Measurements from ENCODE around the gene GOLGA6L2.
"Not testable (repeated sequence)": the region's sequence is repeated elsewhere in the genome, so short reads cannot be mapped to it uniquely, and the experiment has no call there.

GOLGA6L2 gene

DNA sequence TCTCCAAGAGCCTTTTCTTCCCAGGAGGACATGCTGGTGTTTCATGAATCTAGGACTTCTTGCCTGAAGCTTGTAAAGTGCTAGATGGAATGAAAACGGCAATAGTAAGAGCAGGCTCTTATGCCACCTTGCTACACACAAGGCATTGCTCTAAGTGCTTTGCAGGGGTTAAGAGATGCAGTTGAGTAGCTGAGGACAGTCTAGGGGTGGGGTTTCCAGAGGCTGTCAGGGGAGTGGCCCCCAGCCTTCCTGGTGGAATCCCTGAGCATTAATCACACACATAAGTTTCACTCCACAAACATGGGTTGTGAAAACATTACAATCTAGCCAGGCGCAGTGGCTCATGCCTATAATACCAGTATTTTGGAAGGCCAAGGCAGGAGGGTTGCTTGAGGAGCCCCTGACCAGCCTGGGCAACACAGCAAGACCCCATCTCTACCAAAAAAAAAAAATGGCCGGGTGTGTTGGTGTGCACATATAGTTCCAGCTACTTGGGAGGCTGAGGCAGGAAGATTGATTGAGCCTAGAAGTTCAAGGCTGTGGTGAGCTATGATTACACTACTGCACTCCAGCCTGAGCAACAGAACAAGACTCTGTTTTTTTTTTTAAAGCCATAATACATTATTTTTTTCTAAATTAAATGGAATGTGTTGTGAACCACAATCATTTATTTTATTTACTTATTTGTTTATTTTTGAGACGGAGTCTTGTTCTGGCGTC lies 34.0 kb downstream of the GOLGA6L2 start:
- not testable (repeated sequence) for H3K27me3 Mint-ChIP-seq, H3K27ac Mint-ChIP-seq, H3K9me3 Mint-ChIP-seq, ATAC-seq, H3K36me3 Mint-ChIP-seq, H3K4me3 Mint-ChIP-seq, H3K4me1 Mint-ChIP-seq

DNA sequence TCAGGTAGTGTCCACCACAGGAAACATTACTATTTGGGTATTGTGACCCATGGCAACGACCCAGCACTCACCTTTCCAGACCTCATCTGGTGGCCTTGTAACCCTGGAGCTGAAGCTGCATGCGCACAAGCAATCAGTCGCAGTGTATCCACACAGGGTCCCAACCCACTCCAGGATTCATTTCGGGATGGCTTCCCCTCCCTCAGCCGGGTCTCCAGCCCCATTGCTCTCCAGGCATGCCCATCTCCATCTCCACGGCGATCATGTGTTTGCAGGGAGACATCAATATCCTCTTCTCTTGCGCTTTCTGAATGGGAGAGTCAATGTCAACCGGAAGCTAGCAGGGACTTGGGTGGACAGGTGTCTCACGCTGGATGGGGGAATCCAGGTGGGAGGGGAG lies 35.2 kb downstream of the GOLGA6L2 start:
- Mint-ChIP-seq H3K4me3 (no peak overlapping the region), H3K36me3 (no peaks in the 10 kb centered on the region), H3K27me3 (no peaks in the 10 kb centered on the region), H3K4me1 (no peaks in the 10 kb centered on the region), H3K27ac (no peak overlapping the region), H3K9me3 (peaks cover 2% of the 10 kb centered on the region)
- no peak for ATAC-seq

DNA sequence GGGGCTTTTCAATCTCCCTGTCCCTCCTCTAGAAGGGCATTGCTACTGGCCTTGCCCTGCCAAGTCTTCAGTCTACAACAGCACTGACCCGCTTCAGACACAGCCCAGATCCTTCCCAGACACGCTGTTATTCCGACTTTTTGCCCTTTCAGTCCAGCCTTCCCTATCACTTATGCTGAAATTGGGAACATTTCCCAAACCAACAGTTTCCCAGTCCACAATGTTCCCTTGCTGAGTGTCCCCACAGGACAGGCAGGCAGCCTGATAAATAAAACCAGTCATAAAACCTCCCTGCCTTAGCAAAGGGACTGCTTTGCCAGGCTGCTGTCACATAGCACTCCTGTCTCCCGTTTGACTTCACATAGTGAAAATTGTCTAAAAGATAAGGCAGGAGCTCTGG lies 43.5 kb downstream of the GOLGA6L2 start:
- Mint-ChIP-seq H3K4me3 (no peak overlapping the region), H3K27me3 (peaks cover 16% of the 10 kb centered on the region), H3K9me3 (no peaks in the 10 kb centered on the region), H3K27ac (no peak overlapping the region), H3K36me3 (no peaks in the 10 kb centered on the region), H3K4me1 (no peaks in the 10 kb centered on the region)
- no peak for ATAC-seq

DNA sequence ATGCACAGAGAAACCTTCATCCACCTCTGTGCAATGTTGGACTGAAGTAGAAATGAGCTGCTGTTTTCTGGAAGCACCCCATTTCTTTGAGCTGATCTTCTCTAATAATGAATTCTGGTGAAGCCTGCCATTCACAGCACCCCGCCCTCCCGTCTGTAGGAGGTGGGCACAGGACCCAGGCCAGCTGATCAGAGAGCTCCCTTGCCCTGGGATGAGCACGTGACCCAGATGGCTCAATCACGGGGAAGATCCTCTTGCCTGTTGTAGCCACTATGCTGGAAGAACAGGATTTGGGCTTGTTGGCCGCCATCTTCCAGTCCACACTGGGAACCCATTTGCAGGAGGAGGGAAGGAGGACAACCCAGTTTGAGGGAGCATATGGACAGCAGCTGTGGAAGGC lies 44.5 kb downstream of the GOLGA6L2 start:
- Mint-ChIP-seq H3K27ac (no peak overlapping the region), H3K9me3 (no peaks in the 10 kb centered on the region), H3K4me3 (no peak overlapping the region), H3K27me3 (peaks cover 23% of the 10 kb centered on the region), H3K36me3 (no peaks in the 10 kb centered on the region), H3K4me1 (no peaks in the 10 kb centered on the region)
- no peak for ATAC-seq

DNA sequence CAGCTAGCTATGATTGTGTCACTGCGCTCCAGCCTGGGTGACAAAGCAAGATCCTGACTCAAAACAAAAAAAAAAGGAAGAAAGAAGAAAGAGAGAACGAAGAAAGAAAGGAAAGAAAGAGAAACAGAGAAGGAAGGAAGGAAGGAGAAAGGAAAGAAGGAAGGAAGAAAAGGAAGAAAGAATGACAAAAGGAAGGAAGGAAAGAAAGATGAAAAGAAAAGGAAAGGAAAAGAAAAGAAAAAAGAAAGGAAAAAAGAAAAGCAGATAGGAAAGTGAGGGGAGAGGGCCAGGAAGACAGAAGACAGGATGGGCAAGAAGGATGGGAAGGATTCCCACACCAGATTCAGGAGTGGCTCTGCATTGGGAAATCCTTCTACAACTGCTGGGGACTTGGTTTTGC lies 44.9 kb downstream of the GOLGA6L2 start:
- Mint-ChIP-seq H3K4me1 (no peaks in the 10 kb centered on the region), H3K9me3 (no peaks in the 10 kb centered on the region), H3K27ac (no peak overlapping the region), H3K36me3 (no peaks in the 10 kb centered on the region), H3K27me3 (peaks cover 23% of the 10 kb centered on the region), H3K4me3 (no peak overlapping the region)
- no peak for ATAC-seq

DNA sequence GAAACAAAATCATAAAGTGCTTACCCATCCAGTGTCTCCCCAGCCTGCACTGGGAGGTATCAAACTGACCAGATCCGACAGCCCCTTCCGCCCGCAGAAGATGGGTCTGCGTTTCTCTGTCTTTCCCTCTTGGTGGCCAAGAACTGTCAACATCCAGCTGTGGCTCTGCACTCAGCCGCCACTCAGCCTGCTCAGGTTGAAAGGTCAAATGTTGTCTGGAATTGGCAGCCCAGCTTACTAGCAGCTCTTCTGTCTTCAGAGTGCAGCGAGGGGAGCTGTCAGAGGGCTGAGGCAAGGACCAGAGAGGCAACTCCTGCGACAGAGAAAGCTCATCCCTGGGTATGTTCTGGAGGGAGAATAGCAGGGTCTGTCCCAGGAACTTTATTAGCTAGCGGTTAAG lies 45.4 kb downstream of the GOLGA6L2 start:
- Mint-ChIP-seq H3K27ac (no peak overlapping the region), H3K27me3 (peaks cover 23% of the 10 kb centered on the region), H3K4me1 (no peaks in the 10 kb centered on the region), H3K4me3 (no peak overlapping the region), H3K9me3 (no peaks in the 10 kb centered on the region), H3K36me3 (no peaks in the 10 kb centered on the region)
- ATAC-seq: no peak

DNA sequence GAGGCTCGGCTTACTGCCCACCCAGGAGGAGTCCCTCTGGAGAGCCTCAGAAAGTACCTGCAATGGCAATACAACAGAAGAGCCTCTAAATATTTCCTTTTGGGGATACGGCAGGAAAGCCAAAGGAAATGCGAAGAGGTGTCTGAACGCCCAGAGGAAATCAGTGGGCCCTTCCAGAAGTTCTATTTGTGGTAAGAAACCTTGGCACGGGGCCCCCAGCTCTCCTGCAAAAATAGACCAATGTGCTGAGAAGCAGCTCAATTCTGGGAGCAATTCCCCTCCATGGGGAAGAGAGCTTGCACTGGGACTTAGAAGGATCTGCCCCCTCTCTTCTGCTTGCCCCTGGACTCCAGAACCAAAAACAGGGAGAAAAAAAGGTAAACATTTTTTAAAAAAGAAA lies 47.8 kb downstream of the GOLGA6L2 start:
- not testable (repeated sequence) for H3K4me1 Mint-ChIP-seq, H3K4me3 Mint-ChIP-seq, H3K9me3 Mint-ChIP-seq, H3K36me3 Mint-ChIP-seq, H3K27ac Mint-ChIP-seq, ATAC-seq
- H3K27me3 Mint-ChIP-seq: peaks cover 23% of the 10 kb centered on the region

DNA sequence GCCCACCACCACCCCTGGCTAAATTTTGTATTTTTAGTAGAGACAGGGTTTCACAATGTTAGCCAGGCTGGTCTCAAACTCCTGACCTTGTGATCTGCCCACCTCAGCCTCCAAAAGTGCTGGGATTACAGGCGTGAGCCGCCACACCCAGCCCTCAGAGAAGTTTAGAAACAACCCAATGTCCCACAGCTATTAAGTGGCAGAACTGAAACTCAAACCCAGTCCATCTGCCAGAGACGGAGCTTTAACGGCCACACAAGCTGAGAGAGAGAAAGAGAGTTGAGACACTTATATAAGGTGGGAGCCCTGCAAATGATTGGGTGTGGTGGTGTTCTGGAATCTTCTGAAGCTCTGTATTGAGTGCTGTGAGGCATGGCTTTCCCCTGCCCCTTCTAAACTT lies 48.7 kb downstream of the GOLGA6L2 start:
- ATAC-seq, H3K9me3 Mint-ChIP-seq, H3K4me1 Mint-ChIP-seq, H3K4me3 Mint-ChIP-seq, H3K27ac Mint-ChIP-seq, H3K36me3 Mint-ChIP-seq: not testable (repeated sequence)
- peaks cover 23% of the 10 kb centered on the region for H3K27me3 Mint-ChIP-seq

DNA sequence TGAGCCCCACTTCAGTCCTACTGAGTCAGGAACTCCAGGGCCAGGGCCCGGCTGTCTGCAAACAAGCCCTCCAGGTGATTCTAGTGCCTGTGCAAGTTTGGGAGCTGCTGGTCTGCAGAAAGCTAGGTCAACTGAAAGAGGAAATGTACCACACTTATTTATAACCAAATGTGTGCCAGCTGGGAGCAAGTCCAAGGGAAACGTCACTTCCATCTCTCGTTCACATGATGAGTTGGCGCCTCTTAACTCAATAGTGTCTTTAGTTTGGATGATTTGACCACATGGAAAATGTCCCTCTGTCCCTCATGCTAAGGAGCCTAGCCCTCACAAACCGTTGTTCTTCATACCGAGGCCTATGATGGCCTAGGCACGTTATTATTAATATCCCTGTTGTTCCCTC lies 49.3 kb downstream of the GOLGA6L2 start:
- Mint-ChIP-seq H3K36me3 (no peaks in the 10 kb centered on the region), H3K9me3 (no peaks in the 10 kb centered on the region), H3K27me3 (peaks cover 23% of the 10 kb centered on the region), H3K27ac (no peak overlapping the region), H3K4me1 (no peaks in the 10 kb centered on the region), H3K4me3 (no peak overlapping the region)
- ATAC-seq: no peak

DNA sequence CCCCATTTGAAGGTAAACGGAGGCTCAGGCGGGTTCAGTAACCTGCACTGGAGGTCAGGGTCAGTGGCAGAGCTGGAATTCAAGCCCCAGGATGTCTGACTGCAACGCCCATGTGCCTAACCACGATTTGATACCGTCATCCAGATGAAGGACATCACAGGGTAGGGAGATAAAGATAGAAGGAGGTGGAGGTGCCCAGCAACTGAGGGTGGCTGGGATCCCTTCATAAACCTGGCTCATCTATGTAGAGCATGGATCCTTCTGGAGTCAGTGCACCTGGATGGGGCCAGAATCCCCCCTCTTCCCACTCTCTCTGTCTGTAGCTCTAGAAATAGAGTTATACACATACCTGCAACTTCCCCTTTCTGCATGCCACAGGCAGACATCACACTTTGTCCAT lies 51.2 kb downstream of the GOLGA6L2 start:
- Mint-ChIP-seq H3K27me3 (peaks cover 13% of the 10 kb centered on the region), H3K4me1 (no peaks in the 10 kb centered on the region), H3K27ac (no peak overlapping the region), H3K36me3 (no peaks in the 10 kb centered on the region), H3K4me3 (no peak overlapping the region), H3K9me3 (no peaks in the 10 kb centered on the region)
- ATAC-seq: no peak

DNA sequence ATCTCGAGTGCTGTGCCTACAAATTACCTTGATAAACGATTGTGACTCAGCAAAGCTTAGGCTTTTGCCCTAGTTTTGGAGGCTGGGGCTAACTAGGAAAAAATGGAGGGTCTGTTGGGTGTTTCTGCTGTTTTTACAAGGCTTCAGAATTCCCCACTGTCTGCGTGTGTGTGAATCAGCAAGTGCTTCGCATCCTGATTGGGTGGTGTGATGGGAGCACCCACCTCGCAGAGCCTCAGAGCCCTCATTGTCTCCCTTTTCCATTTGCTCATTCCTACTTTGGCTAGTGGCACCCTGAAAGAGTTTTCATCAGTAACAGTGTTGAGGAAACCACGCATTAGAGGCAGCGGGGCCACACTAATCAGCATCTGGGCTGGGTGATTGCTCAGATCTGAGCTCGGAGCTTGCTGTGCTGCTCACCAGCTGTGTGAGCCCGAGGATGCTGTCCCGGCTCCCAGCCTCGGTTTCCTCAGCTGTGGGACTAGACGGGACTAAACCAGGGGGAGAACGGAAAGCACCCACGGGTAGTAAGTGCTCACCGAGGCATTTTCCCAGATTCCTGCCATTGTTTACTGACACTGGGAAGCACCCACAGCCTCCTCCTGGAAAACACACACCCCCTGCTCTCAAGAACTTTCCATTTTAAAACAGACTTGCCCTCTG lies 51.9 kb downstream of the GOLGA6L2 start:
- Mint-ChIP-seq H3K27ac (no peak overlapping the region), H3K36me3 (no peaks in the 10 kb centered on the region), H3K9me3 (no peaks in the 10 kb centered on the region), H3K4me3 (no peak overlapping the region), H3K4me1 (no peaks in the 10 kb centered on the region), H3K27me3 (peaks cover 13% of the 10 kb centered on the region)
- ATAC-seq: no peak

All from stimulated activated memory B cell treated with anti-CD40 and anti-IgM and Interleukin-4, amounts not matched to agents 10 μg/mL and 1 μg/mL and 100 μg/mL, for 72 hours (primary cell).